Loucy (cell line): ENCODE data around the gene CCDC181.

Experiments used
- EZH2phosphoT487 ChIP-seq: fragments of 200-600 bp; IDR thresholded peaks from 2 replicates; pipeline ENCODE4 v1.6.1; 2018; ENCODE audit warnings: antibody characterized with exemption, mild to moderate bottlenecking, moderate library complexity, borderline replicate concordance
- TF ChIP-seq, protein P1 (sequence below): fragments of 200-600 bp; sonication (generic); conservative IDR thresholded peaks from 2 replicates; pipeline ENCODE4 v1.5.1; 2014; ENCODE audit warnings: mild to moderate bottlenecking, antibody characterized with exemption, low read length

DNA sequence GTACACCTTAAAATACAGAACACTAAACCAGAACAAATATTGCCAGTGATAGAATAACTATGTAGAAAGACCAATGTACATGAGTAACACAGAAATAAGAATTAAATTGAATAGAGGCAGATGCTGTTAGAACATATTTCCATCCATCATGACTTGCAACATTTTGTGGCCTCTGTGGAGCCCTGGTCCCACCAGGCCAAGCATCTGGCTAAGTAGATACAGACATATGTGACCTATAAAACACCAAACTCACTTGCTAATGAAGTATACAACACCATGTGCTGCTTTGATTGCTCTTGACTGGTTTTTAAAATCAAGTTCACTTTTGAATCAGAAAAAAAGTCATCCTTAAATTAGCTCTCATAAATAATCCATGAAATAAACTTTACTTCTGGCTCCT is 38.0 kb upstream of the CCDC181 start:
- TF ChIP-seq, protein P1, sequence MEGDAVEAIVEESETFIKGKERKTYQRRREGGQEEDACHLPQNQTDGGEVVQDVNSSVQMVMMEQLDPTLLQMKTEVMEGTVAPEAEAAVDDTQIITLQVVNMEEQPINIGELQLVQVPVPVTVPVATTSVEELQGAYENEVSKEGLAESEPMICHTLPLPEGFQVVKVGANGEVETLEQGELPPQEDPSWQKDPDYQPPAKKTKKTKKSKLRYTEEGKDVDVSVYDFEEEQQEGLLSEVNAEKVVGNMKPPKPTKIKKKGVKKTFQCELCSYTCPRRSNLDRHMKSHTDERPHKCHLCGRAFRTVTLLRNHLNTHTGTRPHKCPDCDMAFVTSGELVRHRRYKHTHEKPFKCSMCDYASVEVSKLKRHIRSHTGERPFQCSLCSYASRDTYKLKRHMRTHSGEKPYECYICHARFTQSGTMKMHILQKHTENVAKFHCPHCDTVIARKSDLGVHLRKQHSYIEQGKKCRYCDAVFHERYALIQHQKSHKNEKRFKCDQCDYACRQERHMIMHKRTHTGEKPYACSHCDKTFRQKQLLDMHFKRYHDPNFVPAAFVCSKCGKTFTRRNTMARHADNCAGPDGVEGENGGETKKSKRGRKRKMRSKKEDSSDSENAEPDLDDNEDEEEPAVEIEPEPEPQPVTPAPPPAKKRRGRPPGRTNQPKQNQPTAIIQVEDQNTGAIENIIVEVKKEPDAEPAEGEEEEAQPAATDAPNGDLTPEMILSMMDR: no peak
- TF ChIP-seq EZH2phosphoT487: no peak
